HEK293T (cell line): ENCODE data around the gene PROSER2.

Source experiments
- ARNT ChIP-seq: fragments of 450-650 bp; IDR thresholded peaks from 2 replicates; pipeline ENCODE4 v1.6.1; 2017; ENCODE audit warnings: mild to moderate bottlenecking
- BHLHE40 ChIP-seq: fragments of 450-650 bp; IDR thresholded peaks from 2 replicates; pipeline ENCODE4 v1.6.1; 2016; ENCODE audit warnings: mild to moderate bottlenecking, moderate library complexity, borderline replicate concordance
- ELF4 ChIP-seq: fragments of 450-650 bp; IDR thresholded peaks from 2 replicates; pipeline ENCODE4 v1.6.1; 2017; ENCODE audit warnings: antibody characterized with exemption
- FOXA1 ChIP-seq: fragments of 450-650 bp; IDR thresholded peaks from 2 replicates; pipeline ENCODE4 v1.6.1; 2016; ENCODE audit warnings: mild to moderate bottlenecking
- FOXK2 ChIP-seq: fragments of 450-650 bp; IDR thresholded peaks from 2 replicates; pipeline ENCODE4 v1.6.1; 2016; ENCODE audit warnings: mild to moderate bottlenecking
- FOXM1 ChIP-seq: fragments of 450-650 bp; IDR thresholded peaks from 2 replicates; pipeline ENCODE4 v1.6.1; 2017; ENCODE audit warnings: mild to moderate bottlenecking, borderline replicate concordance
- LEF1 ChIP-seq: fragments of 450-650 bp; IDR thresholded peaks from 2 replicates; pipeline ENCODE4 v1.6.1; 2017; ENCODE audit warnings: mild to moderate bottlenecking, borderline replicate concordance
- NFRKB ChIP-seq: fragments of 450-650 bp; IDR thresholded peaks from 2 replicates; pipeline ENCODE4 v1.6.1; 2016; ENCODE audit warnings: mild to moderate bottlenecking, moderate library complexity
- SP1 ChIP-seq: fragments of 450-650 bp; IDR thresholded peaks from 2 replicates; pipeline ENCODE4 v1.6.1; 2017
- SUZ12 ChIP-seq: fragments of 450-650 bp; IDR thresholded peaks from 2 replicates; pipeline ENCODE4 v1.6.1; 2016; ENCODE audit warnings: mild to moderate bottlenecking
- TARDBP ChIP-seq: fragments of 450-650 bp; IDR thresholded peaks from 2 replicates; pipeline ENCODE4 v1.6.1; 2016
- ZNF384 ChIP-seq: fragments of 450-650 bp; IDR thresholded peaks from 2 replicates; pipeline ENCODE4 v1.6.1; 2016
- TF ChIP-seq, protein P1 (sequence below): fragments of 450-650 bp; IDR thresholded peaks from 2 replicates; pipeline ENCODE4 v1.6.1; 2016

DNA sequence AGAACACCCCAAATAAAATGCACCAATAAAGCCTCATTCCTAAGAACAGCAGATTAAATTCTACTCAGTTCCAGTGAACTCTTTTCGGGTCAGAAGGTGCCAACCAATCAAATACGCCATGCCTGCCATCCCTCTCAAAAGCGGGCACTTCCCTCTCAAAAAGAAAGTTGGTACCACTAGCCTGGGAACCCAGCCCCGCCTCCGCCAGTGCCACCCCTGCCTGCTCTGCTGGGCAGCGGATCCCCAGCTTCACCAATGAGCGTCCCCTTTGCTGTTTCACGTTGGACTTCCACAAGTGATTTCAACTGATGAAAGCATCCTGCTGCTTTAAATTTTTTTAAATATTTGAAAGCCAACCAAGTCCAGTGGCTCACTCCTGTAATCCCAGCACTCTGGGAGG is 33.2 kb upstream of the PROSER2 start:
- TF ChIP-seq ELF4 (no peak), ARNT (no peak), FOXM1 (no peak), ZNF384 (no peak), SP1 (no peak), TARDBP (no peak), FOXA1 (no peak), FOXK2 (no peak), LEF1 (no peak), SUZ12 (no peak), BHLHE40 (no peak), NFRKB (no peak)
- TF ChIP-seq, protein P1, sequence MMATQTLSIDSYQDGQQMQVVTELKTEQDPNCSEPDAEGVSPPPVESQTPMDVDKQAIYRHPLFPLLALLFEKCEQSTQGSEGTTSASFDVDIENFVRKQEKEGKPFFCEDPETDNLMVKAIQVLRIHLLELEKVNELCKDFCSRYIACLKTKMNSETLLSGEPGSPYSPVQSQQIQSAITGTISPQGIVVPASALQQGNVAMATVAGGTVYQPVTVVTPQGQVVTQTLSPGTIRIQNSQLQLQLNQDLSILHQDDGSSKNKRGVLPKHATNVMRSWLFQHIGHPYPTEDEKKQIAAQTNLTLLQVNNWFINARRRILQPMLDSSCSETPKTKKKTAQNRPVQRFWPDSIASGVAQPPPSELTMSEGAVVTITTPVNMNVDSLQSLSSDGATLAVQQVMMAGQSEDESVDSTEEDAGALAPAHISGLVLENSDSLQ: no peak
